ENCODE results near the gene OCRL. TPM values are rescaled to one million over a fixed set of nuclear protein-coding genes. Genes with fewer than 3 reads are reported as not detected.

Gene OCRL
- total RNA-seq, 1 donor from 2014 or later = 49.8 TPM

DNA sequence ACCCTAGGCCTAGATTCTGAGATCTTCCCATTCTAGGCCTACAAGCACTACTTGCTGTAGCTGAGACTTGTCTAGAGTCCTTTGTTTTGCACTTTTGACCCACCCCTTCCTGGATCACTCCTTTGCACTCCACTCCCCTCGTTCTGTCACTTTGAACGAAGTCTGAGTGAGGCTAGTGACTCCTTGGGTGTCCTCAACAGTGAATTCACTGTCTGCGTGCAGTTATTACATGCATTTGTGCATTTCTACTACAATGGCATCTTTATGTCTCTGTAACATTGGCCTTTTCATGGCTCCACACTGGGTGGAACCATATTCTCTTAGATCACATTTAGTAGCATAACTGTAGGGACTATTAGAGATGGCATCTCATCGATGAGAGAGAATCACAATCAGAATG, 50.5 kb downstream of the OCRL start:
- no peak overlapping the region for H3K4me3 Mint-ChIP-seq (ENCODE audit: unreplicated experiment)
- TF ChIP-seq, protein P1, sequence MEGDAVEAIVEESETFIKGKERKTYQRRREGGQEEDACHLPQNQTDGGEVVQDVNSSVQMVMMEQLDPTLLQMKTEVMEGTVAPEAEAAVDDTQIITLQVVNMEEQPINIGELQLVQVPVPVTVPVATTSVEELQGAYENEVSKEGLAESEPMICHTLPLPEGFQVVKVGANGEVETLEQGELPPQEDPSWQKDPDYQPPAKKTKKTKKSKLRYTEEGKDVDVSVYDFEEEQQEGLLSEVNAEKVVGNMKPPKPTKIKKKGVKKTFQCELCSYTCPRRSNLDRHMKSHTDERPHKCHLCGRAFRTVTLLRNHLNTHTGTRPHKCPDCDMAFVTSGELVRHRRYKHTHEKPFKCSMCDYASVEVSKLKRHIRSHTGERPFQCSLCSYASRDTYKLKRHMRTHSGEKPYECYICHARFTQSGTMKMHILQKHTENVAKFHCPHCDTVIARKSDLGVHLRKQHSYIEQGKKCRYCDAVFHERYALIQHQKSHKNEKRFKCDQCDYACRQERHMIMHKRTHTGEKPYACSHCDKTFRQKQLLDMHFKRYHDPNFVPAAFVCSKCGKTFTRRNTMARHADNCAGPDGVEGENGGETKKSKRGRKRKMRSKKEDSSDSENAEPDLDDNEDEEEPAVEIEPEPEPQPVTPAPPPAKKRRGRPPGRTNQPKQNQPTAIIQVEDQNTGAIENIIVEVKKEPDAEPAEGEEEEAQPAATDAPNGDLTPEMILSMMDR (IDR thresholded peaks at IDR 0.05) = no peak
- no peak for DNase-seq (ENCODE audit: extremely low spot score, unreplicated experiment)
- H3K36me3 Mint-ChIP-seq (ENCODE audit: unreplicated experiment) = peaks cover 41% of the 10 kb centered on the region
- H3K4me1 Mint-ChIP-seq (ENCODE audit: unreplicated experiment) = peaks cover 22% of the 10 kb centered on the region
- H3K27ac Mint-ChIP-seq (ENCODE audit: unreplicated experiment) = no peak overlapping the region
- no peaks in the 10 kb centered on the region for H3K27me3 Mint-ChIP-seq (ENCODE audit: unreplicated experiment)
- no peaks in the 10 kb centered on the region for H3K9me3 Mint-ChIP-seq (ENCODE audit: unreplicated experiment)

DNA sequence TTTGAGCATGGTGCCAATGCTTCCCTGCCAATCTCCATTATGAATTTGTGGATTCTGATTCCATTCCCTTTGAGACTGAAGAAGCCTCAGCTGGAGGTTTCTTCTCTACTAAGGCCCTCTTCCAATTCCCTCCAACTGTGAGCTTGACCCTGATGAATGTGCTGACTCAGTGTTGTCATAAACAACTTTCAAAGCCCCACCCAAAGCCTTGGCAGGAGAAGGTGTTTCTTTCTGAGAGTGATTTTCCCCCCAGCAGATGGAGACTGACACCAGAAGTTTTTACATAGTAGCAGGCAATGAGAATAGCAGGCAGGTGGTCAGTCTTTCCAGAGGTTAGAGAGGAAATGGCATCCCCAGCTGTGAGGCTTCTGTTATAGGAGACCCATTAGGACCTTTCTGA, 53.1 kb downstream of the OCRL start:
- Mint-ChIP-seq H3K36me3 (ENCODE audit: unreplicated experiment) (peaks cover 33% of the 10 kb centered on the region), H3K4me1 (ENCODE audit: unreplicated experiment) (peaks cover 12% of the 10 kb centered on the region), H3K4me3 (ENCODE audit: unreplicated experiment) (no peak overlapping the region), H3K27me3 (ENCODE audit: unreplicated experiment) (no peaks in the 10 kb centered on the region), H3K27ac (ENCODE audit: unreplicated experiment) (peak overlapping the region; percentile 35), H3K9me3 (ENCODE audit: unreplicated experiment) (no peaks in the 10 kb centered on the region)
- TF ChIP-seq, protein P1 (IDR thresholded peaks at IDR 0.05) = no peak
- no peak for DNase-seq (ENCODE audit: extremely low spot score, unreplicated experiment)

DNA sequence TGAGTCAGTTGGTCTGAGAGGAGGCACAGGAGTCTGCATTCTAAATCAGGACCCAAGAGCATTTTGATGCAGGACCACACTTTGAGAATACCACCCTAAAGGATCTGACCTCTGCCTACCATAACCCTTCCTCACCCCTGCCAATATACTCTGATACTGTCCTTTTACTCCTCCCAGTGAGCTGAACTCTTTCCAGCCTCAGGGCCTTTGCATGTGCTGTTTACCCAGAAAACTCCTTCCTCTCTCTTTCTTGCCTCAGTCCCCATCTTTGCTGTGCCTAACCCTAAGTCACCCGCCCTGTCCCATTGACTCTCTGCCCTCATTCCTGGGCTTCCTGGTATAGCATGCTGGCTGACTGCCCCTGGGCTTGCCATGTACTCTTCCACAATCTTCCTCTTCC, 54.7 kb downstream of the OCRL start:
- Mint-ChIP-seq H3K4me1 (ENCODE audit: unreplicated experiment) (peaks cover 12% of the 10 kb centered on the region), H3K36me3 (ENCODE audit: unreplicated experiment) (peaks cover 24% of the 10 kb centered on the region), H3K27ac (ENCODE audit: unreplicated experiment) (no peak overlapping the region), H3K27me3 (ENCODE audit: unreplicated experiment) (no peaks in the 10 kb centered on the region), H3K9me3 (ENCODE audit: unreplicated experiment) (no peaks in the 10 kb centered on the region), H3K4me3 (ENCODE audit: unreplicated experiment) (no peak overlapping the region)
- TF ChIP-seq, protein P1 (IDR thresholded peaks at IDR 0.05) = no peak
- DNase-seq (ENCODE audit: extremely low spot score, unreplicated experiment) = peak; percentile 46

DNA sequence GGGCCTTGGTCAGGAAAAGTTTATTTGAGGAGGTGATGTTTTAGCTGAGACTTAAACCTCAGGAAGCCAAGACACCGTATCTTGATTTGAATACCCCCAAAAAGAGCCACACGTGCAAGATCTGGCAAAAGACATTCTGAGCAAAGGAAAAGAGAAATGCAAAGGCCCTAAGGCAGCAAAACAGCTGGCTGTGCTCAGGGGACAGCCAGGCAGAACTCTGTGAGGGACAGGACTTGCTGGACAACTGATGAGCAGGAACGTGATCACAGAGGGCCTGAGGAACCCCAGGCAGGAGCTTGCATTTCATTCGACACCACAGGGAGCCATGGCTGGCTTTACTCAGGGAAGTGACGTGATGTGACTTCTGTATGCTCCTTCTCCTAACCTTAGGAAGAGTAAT, 56.0 kb downstream of the OCRL start:
- Mint-ChIP-seq H3K27ac (ENCODE audit: unreplicated experiment) (no peak overlapping the region), H3K27me3 (ENCODE audit: unreplicated experiment) (no peaks in the 10 kb centered on the region), H3K4me1 (ENCODE audit: unreplicated experiment) (peaks cover 12% of the 10 kb centered on the region), H3K9me3 (ENCODE audit: unreplicated experiment) (no peaks in the 10 kb centered on the region), H3K4me3 (ENCODE audit: unreplicated experiment) (no peak overlapping the region), H3K36me3 (ENCODE audit: unreplicated experiment) (peaks cover 14% of the 10 kb centered on the region)
- TF ChIP-seq, protein P1 (IDR thresholded peaks at IDR 0.05) = no peak
- DNase-seq (ENCODE audit: extremely low spot score, unreplicated experiment) = peak; percentile 32

DNA sequence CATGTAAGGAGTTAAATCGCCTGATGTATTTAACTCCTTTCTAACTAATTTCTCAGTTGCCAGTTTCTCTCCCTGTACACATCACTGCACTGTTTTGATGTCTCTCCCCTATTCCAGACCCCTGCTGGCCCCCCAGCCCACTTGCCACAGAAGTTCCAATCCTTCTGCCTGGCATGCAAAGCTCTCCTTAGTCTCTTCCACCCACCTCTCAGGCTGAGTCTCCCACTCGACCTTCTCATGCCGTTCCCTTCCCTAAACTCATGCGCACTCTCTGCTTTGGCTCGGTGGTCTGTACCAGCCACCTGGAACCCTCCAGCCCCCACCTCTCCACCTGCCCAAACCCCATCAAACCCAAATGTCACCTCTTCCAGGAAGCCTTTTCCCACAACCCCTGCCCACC, 57.8 kb downstream of the OCRL start:
- no peak overlapping the region for H3K4me3 Mint-ChIP-seq (ENCODE audit: unreplicated experiment)
- H3K27me3 Mint-ChIP-seq (ENCODE audit: unreplicated experiment) = no peaks in the 10 kb centered on the region
- peaks cover 10% of the 10 kb centered on the region for H3K4me1 Mint-ChIP-seq (ENCODE audit: unreplicated experiment)
- peaks cover 7% of the 10 kb centered on the region for H3K36me3 Mint-ChIP-seq (ENCODE audit: unreplicated experiment)
- H3K27ac Mint-ChIP-seq (ENCODE audit: unreplicated experiment) = no peak overlapping the region
- DNase-seq (ENCODE audit: extremely low spot score, unreplicated experiment) = peak; percentile 62
- TF ChIP-seq, protein P1 (IDR thresholded peaks at IDR 0.05) = no peak
- no peaks in the 10 kb centered on the region for H3K9me3 Mint-ChIP-seq (ENCODE audit: unreplicated experiment)

Data from osteocyte (in vitro differentiated cells).